ENCODE results near the gene CPLX1.

The CPLX1 gene

DNA sequence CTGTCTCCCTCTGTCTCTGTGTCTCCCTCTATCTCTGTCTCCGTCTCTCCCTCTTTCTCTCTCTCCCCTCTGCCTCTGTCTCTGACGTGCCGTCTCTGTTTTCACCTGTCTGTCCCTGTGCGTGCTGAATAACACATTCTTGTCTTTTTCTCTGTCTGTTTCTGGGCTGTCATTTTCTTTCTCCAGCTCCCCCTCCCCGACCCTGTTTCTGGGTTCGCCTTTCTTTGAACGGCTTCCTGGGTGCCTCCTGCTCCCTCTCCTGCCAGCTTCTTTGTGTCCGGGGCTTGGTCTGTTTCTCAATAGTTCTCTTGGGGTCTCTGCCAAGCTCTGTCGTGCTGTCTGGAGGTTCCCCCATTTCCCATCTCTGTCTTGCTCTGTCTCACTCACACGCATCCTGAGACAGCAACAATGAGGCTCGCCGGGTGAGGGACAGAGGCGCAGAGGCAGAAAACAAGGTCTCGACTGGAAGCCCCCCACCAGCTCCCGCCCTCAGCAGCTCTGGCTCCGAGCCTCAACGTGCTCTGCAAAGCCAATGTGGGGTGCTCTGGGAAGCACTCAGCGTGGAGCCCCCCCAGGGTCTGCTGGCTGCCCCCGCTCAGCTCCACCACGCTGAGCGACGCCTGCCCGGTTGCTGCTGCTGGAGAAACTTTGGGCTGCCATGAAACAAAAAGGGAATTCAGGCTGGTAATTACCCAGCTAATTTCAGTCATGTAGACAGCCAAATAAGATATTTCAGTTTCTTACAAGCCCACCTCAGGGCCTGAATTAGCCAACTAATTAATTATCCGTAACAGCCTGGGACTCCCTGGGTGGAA is 3.4 kb downstream of the CPLX1 start:
- Mint-ChIP-seq H3K27me3 (ENCODE audit: low read depth, poor library complexity) (peaks cover 76% of the 10 kb centered on the region), H3K27ac (no peak overlapping the region), H3K4me1 (no peaks in the 10 kb centered on the region), H3K36me3 (ENCODE audit: low read depth) (no peaks in the 10 kb centered on the region), H3K4me3 (no peak overlapping the region), H3K9me3 (no peaks in the 10 kb centered on the region)
- TF ChIP-seq, protein P1, sequence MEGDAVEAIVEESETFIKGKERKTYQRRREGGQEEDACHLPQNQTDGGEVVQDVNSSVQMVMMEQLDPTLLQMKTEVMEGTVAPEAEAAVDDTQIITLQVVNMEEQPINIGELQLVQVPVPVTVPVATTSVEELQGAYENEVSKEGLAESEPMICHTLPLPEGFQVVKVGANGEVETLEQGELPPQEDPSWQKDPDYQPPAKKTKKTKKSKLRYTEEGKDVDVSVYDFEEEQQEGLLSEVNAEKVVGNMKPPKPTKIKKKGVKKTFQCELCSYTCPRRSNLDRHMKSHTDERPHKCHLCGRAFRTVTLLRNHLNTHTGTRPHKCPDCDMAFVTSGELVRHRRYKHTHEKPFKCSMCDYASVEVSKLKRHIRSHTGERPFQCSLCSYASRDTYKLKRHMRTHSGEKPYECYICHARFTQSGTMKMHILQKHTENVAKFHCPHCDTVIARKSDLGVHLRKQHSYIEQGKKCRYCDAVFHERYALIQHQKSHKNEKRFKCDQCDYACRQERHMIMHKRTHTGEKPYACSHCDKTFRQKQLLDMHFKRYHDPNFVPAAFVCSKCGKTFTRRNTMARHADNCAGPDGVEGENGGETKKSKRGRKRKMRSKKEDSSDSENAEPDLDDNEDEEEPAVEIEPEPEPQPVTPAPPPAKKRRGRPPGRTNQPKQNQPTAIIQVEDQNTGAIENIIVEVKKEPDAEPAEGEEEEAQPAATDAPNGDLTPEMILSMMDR (IDR thresholded peaks at IDR 0.05), result no peak
- DNase-seq, result no peak

DNA sequence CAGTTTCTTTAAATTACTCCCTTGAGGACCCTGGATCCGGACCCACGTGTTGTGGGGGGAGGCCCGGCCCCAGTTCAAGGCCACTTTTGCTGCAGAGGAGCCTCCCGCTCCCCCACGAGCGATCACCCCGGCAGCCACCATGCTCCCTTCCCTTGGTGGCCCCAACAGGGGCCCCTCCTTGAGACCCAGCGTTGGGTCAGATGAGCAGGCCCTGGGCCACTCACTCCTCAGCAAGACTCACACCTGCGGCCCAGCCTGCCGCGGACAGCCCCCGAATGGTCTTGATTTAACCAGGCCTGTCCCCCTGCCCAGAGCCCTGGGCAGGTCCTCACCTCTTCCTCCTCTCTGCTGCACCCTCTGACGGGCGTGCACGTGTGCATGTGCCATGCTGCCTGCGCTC is 4.3 kb downstream of the CPLX1 start:
- H3K36me3 Mint-ChIP-seq (ENCODE audit: low read depth), result no peaks in the 10 kb centered on the region
- H3K4me1 Mint-ChIP-seq, result peaks cover 3% of the 10 kb centered on the region
- DNase-seq, result no peak
- no peak overlapping the region for H3K27ac Mint-ChIP-seq
- no peak overlapping the region for H3K4me3 Mint-ChIP-seq
- H3K9me3 Mint-ChIP-seq, result no peaks in the 10 kb centered on the region
- peaks cover 76% of the 10 kb centered on the region for H3K27me3 Mint-ChIP-seq (ENCODE audit: low read depth, poor library complexity)
- TF ChIP-seq, protein P1 (IDR thresholded peaks at IDR 0.05), result no peak

DNA sequence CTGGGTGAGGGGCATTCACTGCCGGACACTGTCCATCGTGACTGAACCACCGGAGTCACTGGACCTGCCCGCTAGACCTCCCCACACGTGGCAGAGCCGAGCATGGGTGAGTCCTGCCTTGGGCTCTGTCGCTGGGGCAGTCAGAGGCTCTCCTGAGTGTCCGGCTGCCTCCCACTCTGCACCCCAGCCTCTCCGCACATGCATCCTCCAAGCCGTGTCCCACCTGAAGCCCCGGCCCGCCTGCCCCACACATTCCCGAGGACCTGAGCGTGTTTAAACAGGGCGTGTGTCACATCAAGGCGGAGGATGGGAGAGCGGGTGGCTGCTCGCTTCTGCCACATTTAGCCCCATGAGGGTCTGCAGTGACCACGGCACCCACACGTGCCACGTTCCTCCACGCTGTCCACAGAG is 4.7 kb downstream of the CPLX1 start:
- H3K9me3 Mint-ChIP-seq, result no peaks in the 10 kb centered on the region
- H3K36me3 Mint-ChIP-seq (ENCODE audit: low read depth), result no peaks in the 10 kb centered on the region

DNA sequence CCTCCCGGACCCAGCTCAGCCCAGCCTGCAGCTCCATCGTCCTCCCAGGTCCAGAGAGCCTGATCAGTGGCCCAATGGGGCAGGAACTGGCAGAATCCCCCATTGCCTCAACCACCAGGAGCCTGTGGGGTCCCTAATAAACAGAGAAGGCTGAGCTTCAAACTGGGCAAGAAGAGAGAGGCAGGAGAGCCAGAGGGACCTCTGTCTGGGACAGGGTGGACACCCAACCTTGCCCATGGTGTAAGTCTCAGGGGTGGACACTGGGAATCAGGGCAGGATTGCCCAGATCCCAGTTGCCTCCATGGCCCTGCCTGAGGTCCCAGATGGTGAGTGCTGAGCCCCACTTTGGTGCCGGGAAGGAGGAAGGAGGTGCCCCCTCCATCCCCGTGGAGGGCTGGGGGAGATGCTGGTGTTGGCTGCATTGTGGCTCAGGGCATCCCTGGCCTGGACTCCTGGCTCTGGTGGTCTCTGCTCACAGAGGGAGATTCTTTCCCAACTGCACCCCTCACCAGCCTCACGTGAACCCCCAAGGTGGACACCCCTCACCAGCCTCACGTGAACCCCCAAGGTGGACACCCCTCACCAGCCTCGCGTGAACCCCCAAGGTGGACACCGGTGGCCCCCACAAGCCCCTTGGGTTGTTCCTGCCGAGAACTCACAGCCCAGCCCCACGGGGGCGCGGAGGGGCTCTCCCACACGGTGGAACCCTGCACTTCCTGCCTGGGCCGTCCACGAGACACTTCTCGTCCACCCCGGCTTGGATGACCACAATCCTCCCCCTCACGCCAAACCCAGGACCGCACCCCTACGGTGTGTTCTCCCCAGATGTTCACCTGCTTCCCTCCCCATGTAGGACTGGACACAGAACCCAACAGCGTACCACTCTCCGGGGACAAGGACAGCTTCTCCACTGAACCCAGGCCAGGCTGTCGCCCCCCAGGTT is 5.4 kb downstream of the CPLX1 start:
- TF ChIP-seq, protein P1 (IDR thresholded peaks at IDR 0.05), result no peak
- H3K36me3 Mint-ChIP-seq (ENCODE audit: low read depth), result no peaks in the 10 kb centered on the region
- H3K27ac Mint-ChIP-seq, result no peak overlapping the region
- H3K9me3 Mint-ChIP-seq, result no peaks in the 10 kb centered on the region
- DNase-seq, result no peak
- peaks cover 88% of the 10 kb centered on the region for H3K27me3 Mint-ChIP-seq (ENCODE audit: low read depth, poor library complexity)
- H3K4me3 Mint-ChIP-seq, result no peak overlapping the region
- peaks cover 12% of the 10 kb centered on the region for H3K4me1 Mint-ChIP-seq

More for the DNA sequence above, 4.7 kb downstream of the CPLX1 start:
- TF ChIP-seq, protein P1 (IDR thresholded peaks at IDR 0.05), result no peak
- Mint-ChIP-seq H3K27me3 (ENCODE audit: low read depth, poor library complexity) (peaks cover 81% of the 10 kb centered on the region), H3K4me1 (peaks cover 5% of the 10 kb centered on the region), H3K4me3 (no peak overlapping the region), H3K27ac (no peak overlapping the region)
- DNase-seq, result no peak

DNA sequence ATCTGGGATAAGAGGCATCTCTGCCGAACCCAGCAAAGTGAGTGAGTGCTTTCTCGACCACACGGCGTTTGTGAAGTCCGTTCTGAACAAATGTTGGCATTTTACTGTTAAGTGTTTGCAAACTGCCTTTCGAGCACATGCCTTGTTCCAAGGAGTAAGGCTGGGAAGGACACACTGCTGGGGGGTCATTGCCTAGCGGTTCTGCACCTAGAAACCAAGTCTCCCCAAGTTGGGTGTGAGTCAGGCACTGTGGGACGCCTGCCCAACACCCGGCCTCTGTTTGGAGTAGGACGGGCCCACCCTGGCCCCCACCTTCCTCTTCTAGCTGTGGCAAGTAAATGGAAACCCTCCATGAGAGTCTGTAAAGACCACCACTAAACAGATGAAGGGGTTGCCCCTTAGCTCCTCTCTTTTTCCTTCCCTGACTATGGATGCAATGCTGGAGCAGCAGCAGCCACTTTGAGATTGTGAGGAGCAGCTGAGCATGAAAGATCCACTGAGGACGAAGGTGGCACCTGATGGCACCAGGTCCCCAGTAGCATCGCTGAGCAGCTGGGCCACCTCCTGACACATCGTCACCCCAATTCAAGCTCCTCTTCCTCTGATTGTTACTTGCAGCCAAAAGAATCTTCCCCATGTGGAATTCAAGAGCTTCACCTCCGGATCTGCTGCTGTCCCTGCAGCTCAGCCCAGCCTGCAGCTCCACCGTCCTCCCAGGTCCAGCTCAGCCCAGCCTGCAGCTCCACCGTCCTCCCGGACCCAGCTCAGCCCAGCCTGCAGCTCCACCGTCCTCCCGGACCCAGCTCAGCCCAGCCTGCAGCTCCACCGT is 6.3 kb downstream of the CPLX1 start:
- no peak for DNase-seq
- Mint-ChIP-seq H3K27ac (no peak overlapping the region), H3K27me3 (ENCODE audit: low read depth, poor library complexity) (peaks cover 90% of the 10 kb centered on the region), H3K36me3 (ENCODE audit: low read depth) (no peaks in the 10 kb centered on the region), H3K4me1 (peaks cover 19% of the 10 kb centered on the region), H3K9me3 (no peaks in the 10 kb centered on the region), H3K4me3 (no peak overlapping the region)
- TF ChIP-seq, protein P1 (IDR thresholded peaks at IDR 0.05), result no peak
